Dermis microvascular lymphatic vessel endothelial cell (primary cell): ENCODE measurements around the gene DLG5. TPM values are rescaled to one million over a fixed set of nuclear protein-coding genes. Genes with fewer than 3 reads are reported as not detected.
A peak's percentile ranks its signal among the peaks of the same experiment; 100 is the strongest.
"Not testable (repeated sequence)": the region's sequence is repeated elsewhere in the genome, so short reads cannot be mapped to it uniquely, and the experiment has no call there.

ENCODE experiments used
- DNase-seq, 2 donors: peaks; one replicate each; pipeline versions ENCODE4 v3.0.0 to v3.0.0-alpha.2; 2010; ENCODE audit warnings: low read depth in 2 of 2
- total RNA-seq: library from RNA; depleted of rRNA; stranded (reverse); fragments of >200 nt; gene quantifications from 2 replicates; pipeline ENCODE4 v1.2.1, GENCODE V29; 2014

DLG5 gene
- total RNA-seq, 1 donor from 2014 or later, result 5.4 TPM

GRCh38 chr10:77795426-77796055 lies 131.0 kb downstream of the DLG5 start:
- DNase-seq, result no peak

GRCh38 chr10:77794256-77795142 lies 132.1 kb downstream of the DLG5 start:
- no peak for DNase-seq

- DNase-seq, result no peak
Measured at GRCh38 chr10:77793831-77794230, 132.7 kb downstream of the DLG5 start.

- DNase-seq, result no peak
Measured at GRCh38 chr10:77792155-77792554, 134.4 kb downstream of the DLG5 start.

- no peak for DNase-seq
Measured at GRCh38 chr10:77791506-77791905, 135.0 kb downstream of the DLG5 start.

GRCh38 chr10:77789861-77790260 lies 136.7 kb downstream of the DLG5 start:
- DNase-seq, result no peak

- no peak for DNase-seq
Measured at GRCh38 chr10:77789016-77789415, 137.5 kb downstream of the DLG5 start.

- DNase-seq, result no peak
Measured at GRCh38 chr10:77788496-77789010, 138.0 kb downstream of the DLG5 start.

GRCh38 chr10:77787440-77787839 lies 139.1 kb downstream of the DLG5 start:
- no peak for DNase-seq

GRCh38 chr10:77784856-77785255 lies 141.7 kb downstream of the DLG5 start:
- DNase-seq, result peak in 1 of 2 donors; percentile 39

GRCh38 chr10:77782328-77783061 lies 144.1 kb downstream of the DLG5 start:
- DNase-seq, result no peak

- no peak for DNase-seq
Measured at GRCh38 chr10:77781451-77782327, 144.9 kb downstream of the DLG5 start.

- no peak for DNase-seq
Measured at GRCh38 chr10:77780180-77780579, 146.4 kb downstream of the DLG5 start.

GRCh38 chr10:77776487-77776886 lies 150.1 kb downstream of the DLG5 start:
- DNase-seq, result no peak

GRCh38 chr10:77774940-77775391 lies 151.6 kb downstream of the DLG5 start:
- DNase-seq, result no peak

GRCh38 chr10:77773631-77774426 lies 152.7 kb downstream of the DLG5 start:
- DNase-seq, result no peak

GRCh38 chr10:77772852-77773600 lies 153.5 kb downstream of the DLG5 start:
- not testable (repeated sequence) for DNase-seq

- no peak for DNase-seq
Measured at GRCh38 chr10:77771851-77772250, 154.7 kb downstream of the DLG5 start.

- DNase-seq, result no peak
Measured at GRCh38 chr10:77771450-77771849, 155.1 kb downstream of the DLG5 start.

- DNase-seq, result no peak
Measured at GRCh38 chr10:77770868-77771175, 155.7 kb downstream of the DLG5 start.
